HG02759 (cell line): Measurements from ENCODE around the gene PDIK1L.

Source experiments
- ATAC-seq: cut with Tn5 transposase; IDR thresholded peaks from one replicate; pipeline ENCODE4 v1.9.1; 2021; ENCODE audit warnings: mild to moderate bottlenecking, moderate library complexity; ENCODE audit not compliant: unreplicated experiment

The PDIK1L gene

DNA sequence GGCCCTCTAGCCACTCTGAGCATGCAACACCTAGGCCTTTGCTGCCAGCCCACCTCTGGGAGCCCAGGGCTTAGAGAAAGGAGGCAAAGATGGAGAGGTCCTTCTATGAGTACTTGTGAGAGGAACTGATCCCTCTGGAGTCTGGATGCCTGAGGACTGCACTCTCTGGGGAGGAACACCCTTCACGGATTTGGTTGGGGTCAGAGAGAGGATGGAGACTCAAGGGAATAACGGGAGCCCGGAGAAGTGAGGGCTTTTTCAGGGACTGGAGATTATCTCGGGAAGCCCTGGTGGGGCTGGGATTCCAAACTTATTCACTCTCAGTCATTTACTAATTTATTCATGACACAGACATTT lies 57.6 kb downstream of the PDIK1L start:
- ATAC-seq = no peak

DNA sequence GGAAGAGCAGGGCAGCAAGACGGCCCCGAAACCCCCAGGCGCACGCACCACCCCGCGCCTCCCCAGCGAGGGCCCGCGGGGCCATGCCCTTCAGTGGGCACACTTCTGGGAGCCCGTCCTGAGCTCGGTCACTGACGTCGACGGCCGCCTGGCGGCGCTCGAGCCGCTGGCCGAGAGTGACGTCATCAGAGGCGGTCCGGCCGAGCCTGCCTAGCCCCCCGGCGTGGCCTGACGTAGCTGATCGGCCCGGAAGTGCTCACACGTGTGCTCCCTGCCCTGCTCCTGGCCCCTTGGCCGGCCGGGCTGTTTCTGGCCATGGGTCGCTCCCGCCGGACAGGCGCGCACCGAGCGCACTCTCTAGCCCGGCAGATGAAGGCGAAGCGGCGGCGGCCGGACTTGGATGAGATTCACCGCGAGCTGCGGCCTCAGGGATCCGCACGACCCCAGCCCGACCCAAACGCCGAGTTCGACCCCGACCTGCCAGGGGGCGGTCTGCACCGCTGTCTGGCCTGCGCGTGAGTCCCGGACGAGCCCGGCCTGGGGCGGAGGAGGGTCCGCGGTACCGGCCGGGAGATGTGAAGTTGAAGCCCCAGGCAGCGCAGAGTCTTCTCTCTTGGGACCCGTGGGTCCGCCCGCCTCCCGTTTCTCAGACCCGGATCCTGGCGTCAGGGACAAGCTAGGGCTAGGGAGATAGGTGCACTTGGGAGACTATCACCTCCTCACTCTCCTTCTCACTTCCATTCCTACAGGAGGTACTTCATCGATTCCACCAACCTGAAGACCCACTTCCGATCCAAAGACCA lies 58.2 kb downstream of the PDIK1L start, which contains the start of gene ZNF593:
ZNF593 (plus strand) TSS at position 240 of the 803 bp plus-strand sequence; CDS start at position 316, 76 bp downstream.
- ATAC-seq = peak; percentile 93

- ATAC-seq = no peak
These were observed 58.8 kb downstream of the PDIK1L start for GRCh38 chr1:26170472-26170821.

- no peak for ATAC-seq
These were observed 59.8 kb downstream of the PDIK1L start, which contains the start of gene ZNF593OS for GRCh38 chr1:26171084-26172072. ZNF593OS (minus strand) TSS chr1:26171832; CDS start chr1:26171661, 171 bp downstream.
